Right lobe of liver (tissue), 6 donors: ENCODE results near the gene PROB1. TPM values are rescaled to one million over a fixed set of nuclear protein-coding genes. Genes with fewer than 3 reads are reported as not detected.
A peak's percentile ranks its signal among the peaks of the same experiment; 100 is the strongest.

ENCODE experiments used
- ATAC-seq, 4 donors: fragments of 200-7000 bp; cut with Tn5 transposase; one replicate each; pipeline ENCODE4 v1.9.1; 2020; ENCODE audit warnings: mild to moderate bottlenecking in 4 of 4, moderate library complexity in 4 of 4
- DNase-seq, 3 donors: peaks; one replicate each; pipeline ENCODE4 v3.0.0-alpha.2; 2020
- H3K27ac ChIP-seq, 3 donors: fragments of 200-600 bp; one replicate each; pipeline ENCODE4 v1.8.0; 2022
- H3K27me3 ChIP-seq, 2 donors: fragments of 200-600 bp; one replicate each; pipeline ENCODE4 v1.8.0; 2022
- H3K36me3 ChIP-seq, 4 donors: fragments of 200-600 bp; sonication (generic) in 1 of 4; one replicate each; pipeline versions ENCODE4 v1.5.1 to v1.8.0; 2017 to 2022; ENCODE audit warnings: control low read depth in 1 of 4
- H3K4me1 ChIP-seq, 4 donors: fragments of 200-600 bp; sonication (generic) in 1 of 4; one replicate each; pipeline versions ENCODE4 v1.5.1 to v1.8.0; 2017 to 2022; ENCODE audit warnings: control low read depth in 1 of 4
- H3K4me3 ChIP-seq, 3 donors: fragments of 200-600 bp; one replicate each; pipeline ENCODE4 v1.8.0; 2022
- H3K9me3 ChIP-seq, 4 donors: fragments of 200-600 bp; sonication (generic) in 1 of 4; one replicate each; pipeline versions ENCODE4 v1.5.1 to v1.8.0; 2017 to 2022; ENCODE audit warnings: control low read depth in 1 of 4
- CTCF ChIP-seq, 4 donors: fragments of 200-600 bp in 3 of 4; fragments of 450-650 bp in 1 of 4; IDR thresholded peaks; one replicate each; pipeline versions ENCODE4 v1.5.1 to v1.8.0; 2016 to 2022; ENCODE audit warnings: antibody characterized with exemption in 4 of 4, mild to moderate bottlenecking in 2 of 4
- POLR2A ChIP-seq: fragments of 450-650 bp; IDR thresholded peaks from one replicate; pipeline ENCODE4 v1.6.1; 2017; ENCODE audit warnings: antibody characterized with exemption, mild to moderate bottlenecking
- WGBS: methylation state at CpG from one replicate; pipeline ENCODE4 v1.1.6; 2018; ENCODE audit warnings: low coverage, low lambda C conversion rate; ENCODE audit not compliant: insufficient coverage; ENCODE audit errors: missing lambda C conversion rate; 5-methylcytosine and 5-hydroxymethylcytosine counted together
- intact Hi-C, 2 donors: fragments of 100-400 bp; cut with DNase I; formaldehyde crosslinking; loops; one replicate each; pipeline versions ENCODE4 v1.11.2 to v1.14.1; 2022
- total RNA-seq, 6 experiments: library from RNA; depleted of rRNA in 2 of 6; stranded (reverse); fragments of >200 nt in 2 of 6; fragmentation: NEBNext Ultra II Directional in 3 of 6; extraction: Animal tissue kit (Norgen Biotek cat#: 25700) in 3 of 6; gene quantifications; one replicate each; pipeline versions ENCODE4 v1.1.0 to v1.2.4, GENCODE V29; 2016 to 2023
- donor health status: DM: no; HTN: yes; CAD: no.
- donor health status: DM: no; HTN: no; CAD: no.
- donor health status: DM: no; HTN: no; CAD: no.
- donor health status: DM: no; HTN: yes; CAD: no.
- donor health status: DM: no; HTN: yes; CAD: no.

PROB1 gene
- total RNA-seq, 6 experiments from 2014 or later, result 0.25 to 0.51 (median 0.41) TPM

- H3K9me3 ChIP-seq, result no peaks in the 10 kb centered on the region
- TF ChIP-seq CTCF (IDR thresholded peaks at IDR 0.05), result no peak
- TF ChIP-seq POLR2A, result no peak
- intact Hi-C loops, result no loop called here
- H3K4me3 ChIP-seq, result no peak overlapping the region
- peaks cover 0 to 21% (median 0%) of the 10 kb centered on the region in 4 donors for H3K4me1 ChIP-seq
- H3K36me3 ChIP-seq, result peaks cover 0 to 47% (median 9%) of the 10 kb centered on the region in 4 donors
- H3K27ac ChIP-seq, result no peak overlapping the region
- ATAC-seq, result no peak
- DNase-seq, result no peak
- no peaks in the 10 kb centered on the region for H3K27me3 ChIP-seq
- WGBS, result 72% methylated on average over 7 of the region's 7 CpGs
Observed at GRCh38 chr5:139371482-139372435, 23.1 kb downstream of the PROB1 start.

DNA sequence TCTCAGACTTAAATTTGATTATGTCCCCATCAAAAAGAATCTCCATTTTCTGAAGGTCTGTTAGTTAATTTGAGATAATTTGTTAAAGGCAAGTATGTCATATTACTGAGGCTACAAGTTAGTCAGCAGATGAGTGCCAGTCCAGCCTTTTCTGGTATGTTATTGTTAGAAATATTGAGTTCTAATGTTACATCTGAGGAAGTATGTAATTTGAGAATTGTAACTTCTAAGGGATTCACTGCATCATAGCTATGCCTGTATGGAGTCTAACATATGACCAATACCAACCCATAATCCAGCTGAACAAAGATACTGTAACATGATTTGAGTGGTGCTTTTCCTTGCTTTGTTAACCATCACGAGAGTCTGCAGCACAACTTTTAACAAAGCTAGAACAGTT, 25.7 kb downstream of the PROB1 start:
- Histone ChIP-seq H3K4me3 (no peak overlapping the region), H3K4me1 (peaks cover 0 to 15% (median 0%) of the 10 kb centered on the region in 4 donors), H3K36me3 (peaks cover 0 to 72% (median 23%) of the 10 kb centered on the region in 4 donors), H3K27ac (no peak overlapping the region), H3K27me3 (no peaks in the 10 kb centered on the region), H3K9me3 (no peaks in the 10 kb centered on the region)
- intact Hi-C loops, result no loop called here
- no peak for DNase-seq
- WGBS, result 91% methylated on average over 1 of the region's 1 CpG
- ATAC-seq, result no peak
- no peak for TF ChIP-seq CTCF (IDR thresholded peaks at IDR 0.05)
- no peak for TF ChIP-seq POLR2A

- H3K9me3 ChIP-seq, result no peaks in the 10 kb centered on the region
- intact Hi-C loops, result no loop called here
- no peak overlapping the region for H3K27ac ChIP-seq
- no peak overlapping the region for H3K4me3 ChIP-seq
- peaks cover 0 to 78% (median 26%) of the 10 kb centered on the region in 4 donors for H3K36me3 ChIP-seq
- DNase-seq (no peak), ATAC-seq (no peak)
- H3K4me1 ChIP-seq, result peaks cover 0 to 11% (median 0%) of the 10 kb centered on the region in 4 donors
- TF ChIP-seq CTCF (IDR thresholded peaks at IDR 0.05) (peak in 1 of 4 donors; percentile 5), POLR2A (no peak)
- 48% methylated on average over 2 of the region's 2 CpGs for WGBS
- H3K27me3 ChIP-seq, result no peaks in the 10 kb centered on the region
Observed at GRCh38 chr5:139368613-139369012, 26.3 kb downstream of the PROB1 start.

DNA sequence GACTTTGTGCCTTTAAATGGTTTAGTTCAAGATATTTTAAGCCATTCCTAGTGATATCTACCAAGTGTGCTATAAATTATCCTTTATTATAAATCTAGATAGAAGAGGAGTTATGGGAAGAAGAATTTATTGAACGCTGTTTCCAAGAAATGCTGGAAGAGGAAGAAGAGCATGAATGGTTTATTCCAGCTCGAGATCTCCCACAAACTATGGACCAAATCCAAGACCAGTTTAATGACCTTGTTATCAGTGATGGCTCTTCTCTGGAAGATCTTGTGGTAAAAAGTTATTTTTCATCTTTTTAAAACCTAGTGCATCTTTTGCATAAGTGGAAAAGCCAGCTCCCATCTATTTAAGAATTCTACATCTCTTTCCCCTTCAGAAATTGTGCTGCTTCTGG, 30.4 kb downstream of the PROB1 start:
- Histone ChIP-seq H3K27me3 (no peaks in the 10 kb centered on the region), H3K4me1 (no peaks in the 10 kb centered on the region), H3K36me3 (peaks cover 0 to 61% (median 22%) of the 10 kb centered on the region in 4 donors), H3K4me3 (no peak overlapping the region), H3K27ac (no peak overlapping the region), H3K9me3 (no peaks in the 10 kb centered on the region)
- TF ChIP-seq POLR2A, result no peak
- no peak for TF ChIP-seq CTCF (IDR thresholded peaks at IDR 0.05)
- WGBS, result 36% methylated on average over 2 of the region's 2 CpGs
- DNase-seq (no peak), ATAC-seq (no peak)
- intact Hi-C loops, result no loop called here
